Rectal smooth muscle tissue (tissue), 1 donor: ENCODE measurements around the gene CCDC102B.
"Not testable (repeated sequence)": the region's sequence is repeated elsewhere in the genome, so short reads cannot be mapped to it uniquely, and the experiment has no call there.

Source experiments
- H3K27ac ChIP-seq: one replicate; pipeline ENCODE4 v1.7.0; 2013; ENCODE audit warnings: low read depth, low read length, inconsistent platforms
- H3K27me3 ChIP-seq: one replicate; pipeline ENCODE4 v1.7.0; 2013; ENCODE audit warnings: low read length; ENCODE audit not compliant: control insufficient read depth, insufficient read depth
- H3K36me3 ChIP-seq: one replicate; pipeline ENCODE4 v1.7.0; 2013; ENCODE audit warnings: low read length; ENCODE audit not compliant: control insufficient read depth, insufficient read depth
- H3K4me1 ChIP-seq: one replicate; pipeline ENCODE4 v1.7.0; 2013; ENCODE audit warnings: low read length; ENCODE audit not compliant: control insufficient read depth, insufficient read depth
- H3K4me3 ChIP-seq: one replicate; pipeline ENCODE4 v1.7.0; 2013; ENCODE audit warnings: low read length
- H3K9ac ChIP-seq: one replicate; pipeline ENCODE4 v1.7.0; 2013; ENCODE audit warnings: low read length

The CCDC102B gene

GRCh38 chr18:68865503-68865902 lies 67.6 kb downstream of the CCDC102B start:
- Histone ChIP-seq H3K9ac (no peak overlapping the region), H3K36me3 (no peaks in the 10 kb centered on the region), H3K4me1 (no peaks in the 10 kb centered on the region), H3K4me3 (no peak overlapping the region), H3K27me3 (no peaks in the 10 kb centered on the region), H3K27ac (no peak overlapping the region)

GRCh38 chr18:68873003-68873402 lies 75.1 kb downstream of the CCDC102B start:
- Histone ChIP-seq H3K27ac (no peak overlapping the region), H3K36me3 (no peaks in the 10 kb centered on the region), H3K4me3 (no peak overlapping the region), H3K9ac (no peak overlapping the region), H3K4me1 (no peaks in the 10 kb centered on the region), H3K27me3 (no peaks in the 10 kb centered on the region)

- Histone ChIP-seq H3K27ac (no peak overlapping the region), H3K36me3 (no peaks in the 10 kb centered on the region), H3K4me1 (no peaks in the 10 kb centered on the region), H3K9ac (no peak overlapping the region), H3K27me3 (no peaks in the 10 kb centered on the region), H3K4me3 (no peak overlapping the region)
Observed at GRCh38 chr18:68874361-68874760, 76.5 kb downstream of the CCDC102B start.

GRCh38 chr18:68879947-68880346 lies 82.1 kb downstream of the CCDC102B start:
- H3K9ac ChIP-seq, H3K36me3 ChIP-seq, H3K4me3 ChIP-seq, H3K27ac ChIP-seq, H3K27me3 ChIP-seq, H3K4me1 ChIP-seq: not testable (repeated sequence)

GRCh38 chr18:68887410-68887809 lies 89.5 kb downstream of the CCDC102B start:
- no peaks in the 10 kb centered on the region for H3K4me1 ChIP-seq
- H3K4me3 ChIP-seq: no peak overlapping the region
- H3K36me3 ChIP-seq: no peaks in the 10 kb centered on the region
- H3K9ac ChIP-seq: no peak overlapping the region
- H3K27me3 ChIP-seq: no peaks in the 10 kb centered on the region
- no peak overlapping the region for H3K27ac ChIP-seq

GRCh38 chr18:68893354-68893753 lies 95.5 kb downstream of the CCDC102B start:
- Histone ChIP-seq H3K27ac (no peak overlapping the region), H3K9ac (no peak overlapping the region), H3K4me1 (no peaks in the 10 kb centered on the region), H3K36me3 (no peaks in the 10 kb centered on the region), H3K27me3 (no peaks in the 10 kb centered on the region), H3K4me3 (no peak overlapping the region)

GRCh38 chr18:68897286-68897685 lies 99.4 kb downstream of the CCDC102B start:
- no peaks in the 10 kb centered on the region for H3K36me3 ChIP-seq
- no peaks in the 10 kb centered on the region for H3K4me1 ChIP-seq
- no peaks in the 10 kb centered on the region for H3K27me3 ChIP-seq
- no peak overlapping the region for H3K9ac ChIP-seq
- H3K27ac ChIP-seq: no peak overlapping the region
- no peak overlapping the region for H3K4me3 ChIP-seq

GRCh38 chr18:68909579-68909978 lies 111.7 kb downstream of the CCDC102B start:
- H3K4me3 ChIP-seq: no peak overlapping the region
- no peak overlapping the region for H3K27ac ChIP-seq
- no peaks in the 10 kb centered on the region for H3K36me3 ChIP-seq
- no peaks in the 10 kb centered on the region for H3K4me1 ChIP-seq
- H3K27me3 ChIP-seq: no peaks in the 10 kb centered on the region
- no peak overlapping the region for H3K9ac ChIP-seq

- Histone ChIP-seq H3K27ac (no peak overlapping the region), H3K4me1 (no peaks in the 10 kb centered on the region), H3K36me3 (no peaks in the 10 kb centered on the region), H3K27me3 (no peaks in the 10 kb centered on the region), H3K4me3 (no peak overlapping the region), H3K9ac (no peak overlapping the region)
Observed at GRCh38 chr18:68915061-68915460, 117.2 kb downstream of the CCDC102B start.

GRCh38 chr18:68916734-68917133 lies 118.9 kb downstream of the CCDC102B start:
- no peaks in the 10 kb centered on the region for H3K27me3 ChIP-seq
- H3K4me1 ChIP-seq: no peaks in the 10 kb centered on the region
- no peaks in the 10 kb centered on the region for H3K36me3 ChIP-seq
- H3K9ac ChIP-seq: no peak overlapping the region
- H3K27ac ChIP-seq: no peak overlapping the region
- no peak overlapping the region for H3K4me3 ChIP-seq

- no peak overlapping the region for H3K9ac ChIP-seq
- H3K36me3 ChIP-seq: no peaks in the 10 kb centered on the region
- no peaks in the 10 kb centered on the region for H3K4me1 ChIP-seq
- H3K4me3 ChIP-seq: no peak overlapping the region
- H3K27ac ChIP-seq: no peak overlapping the region
- H3K27me3 ChIP-seq: no peaks in the 10 kb centered on the region
Observed at GRCh38 chr18:68918216-68918615, 120.3 kb downstream of the CCDC102B start.

- no peak overlapping the region for H3K4me3 ChIP-seq
- H3K4me1 ChIP-seq: no peaks in the 10 kb centered on the region
- no peaks in the 10 kb centered on the region for H3K36me3 ChIP-seq
- H3K27ac ChIP-seq: no peak overlapping the region
- H3K27me3 ChIP-seq: no peaks in the 10 kb centered on the region
- no peak overlapping the region for H3K9ac ChIP-seq
Observed at GRCh38 chr18:68919900-68920299, 122.0 kb downstream of the CCDC102B start.

- Histone ChIP-seq H3K27me3 (no peaks in the 10 kb centered on the region), H3K4me1 (no peaks in the 10 kb centered on the region), H3K9ac (no peak overlapping the region), H3K36me3 (no peaks in the 10 kb centered on the region), H3K27ac (no peak overlapping the region), H3K4me3 (no peak overlapping the region)
Observed at GRCh38 chr18:68922392-68922791, 124.5 kb downstream of the CCDC102B start.
